Neural progenitor cell (in vitro differentiated cells): Measurements from ENCODE around the gene CEP131. TPM values are rescaled to one million over a fixed set of nuclear protein-coding genes. Genes with fewer than 3 reads are reported as not detected.

Source experiments
- DNase-seq: peaks from one replicate; pipeline ENCODE4 v3.0.0-alpha.2; 2016; ENCODE audit warnings: low spot score
- H2AFZ ChIP-seq: fragments of 200-600 bp; sonication (generic); replicated peaks from 2 replicates; pipeline ENCODE4 v1.6.1; 2016; ENCODE audit warnings: antibody characterized with exemption
- H3F3A ChIP-seq: fragments of 200-600 bp; sonication (generic); 2 replicates; pipeline ENCODE4 v1.6.1; 2016; ENCODE audit warnings: antibody characterized with exemption, low read depth
- H3K27ac ChIP-seq: fragments of 200-600 bp; sonication (generic); 2 replicates; pipeline ENCODE4 v1.5.1; 2016; ENCODE audit warnings: mild to moderate bottlenecking
- H3K27me3 ChIP-seq: fragments of 200-600 bp; sonication (generic); 2 replicates; pipeline ENCODE4 v1.6.1; 2016; ENCODE audit warnings: mild to moderate bottlenecking, moderate library complexity
- H3K36me3 ChIP-seq: fragments of 200-600 bp; sonication (generic); 2 replicates; pipeline ENCODE4 v1.5.1; 2016
- H3K4me1 ChIP-seq: fragments of 200-600 bp; sonication (generic); 2 replicates; pipeline ENCODE4 v1.6.1; 2016; ENCODE audit warnings: mixed run types
- H3K4me2 ChIP-seq: fragments of 200-600 bp; sonication (generic); 2 replicates; pipeline ENCODE4 v1.6.1; 2016
- H3K4me3 ChIP-seq: fragments of 200-600 bp; sonication (generic); 2 replicates; pipeline ENCODE4 v1.5.1; 2016
- H3K79me2 ChIP-seq: fragments of 200-600 bp; sonication (generic); 2 replicates; pipeline ENCODE4 v1.6.1; 2016; ENCODE audit warnings: low read depth
- H3K9ac ChIP-seq: fragments of 200-600 bp; sonication (generic); 2 replicates; pipeline ENCODE4 v1.6.1; 2016
- H3K9me3 ChIP-seq: fragments of 200-600 bp; sonication (generic); 2 replicates; pipeline ENCODE4 v1.5.1; 2016; ENCODE audit warnings: low read depth
- H4K20me1 ChIP-seq: fragments of 200-600 bp; sonication (generic); 2 replicates; pipeline ENCODE4 v1.6.1; 2016; ENCODE audit warnings: low read depth
- H3K27ac Mint-ChIP-seq: 3 replicates; pipeline ENCODE4 v1.8.0; 2021; ENCODE audit warnings: mixed read lengths
- H3K27me3 Mint-ChIP-seq: 2 replicates; pipeline ENCODE4 v1.8.0; 2022; ENCODE audit warnings: low read depth, mild to moderate bottlenecking, inconsistent platforms, moderate library complexity, mixed read lengths; ENCODE audit not compliant: insufficient read depth
- H3K36me3 Mint-ChIP-seq: 3 replicates; pipeline ENCODE4 v1.8.0; 2021; ENCODE audit warnings: mixed read lengths
- H3K4me1 Mint-ChIP-seq: 3 replicates; pipeline ENCODE4 v1.8.0; 2021; ENCODE audit warnings: mixed read lengths
- H3K4me3 Mint-ChIP-seq: 3 replicates; pipeline ENCODE4 v1.8.0; 2021; ENCODE audit warnings: mild to moderate bottlenecking, moderate library complexity, mixed read lengths
- H3K9me3 Mint-ChIP-seq: 3 replicates; pipeline ENCODE4 v1.8.0; 2020; ENCODE audit warnings: mixed read lengths
- CTCF ChIP-seq: fragments of 200-600 bp; sonication (generic); IDR thresholded peaks from 2 replicates; pipeline ENCODE4 v1.5.1; 2017; ENCODE audit warnings: antibody characterized with exemption, mild to moderate bottlenecking
- EZH2 ChIP-seq: fragments of 200-600 bp; sonication (generic); IDR thresholded peaks from 2 replicates; pipeline ENCODE4 v1.6.1; 2017; ENCODE audit warnings: antibody characterized with exemption, mild to moderate bottlenecking, moderate library complexity
- EZH2phosphoT487 ChIP-seq: fragments of 200-600 bp; sonication (generic); IDR thresholded peaks from 2 replicates; pipeline ENCODE4 v1.6.1; 2017; ENCODE audit warnings: antibody characterized with exemption
- total RNA-seq: library from RNA; depleted of rRNA; stranded (reverse); fragments of >200 nt; gene quantifications from 2 replicates; pipeline ENCODE4 v1.2.3, GENCODE V29; 2015; ENCODE audit warnings: low replicate concordance

CEP131 gene
- total RNA-seq, 1 donor from 2014 or later, result 7.7 TPM

DNA sequence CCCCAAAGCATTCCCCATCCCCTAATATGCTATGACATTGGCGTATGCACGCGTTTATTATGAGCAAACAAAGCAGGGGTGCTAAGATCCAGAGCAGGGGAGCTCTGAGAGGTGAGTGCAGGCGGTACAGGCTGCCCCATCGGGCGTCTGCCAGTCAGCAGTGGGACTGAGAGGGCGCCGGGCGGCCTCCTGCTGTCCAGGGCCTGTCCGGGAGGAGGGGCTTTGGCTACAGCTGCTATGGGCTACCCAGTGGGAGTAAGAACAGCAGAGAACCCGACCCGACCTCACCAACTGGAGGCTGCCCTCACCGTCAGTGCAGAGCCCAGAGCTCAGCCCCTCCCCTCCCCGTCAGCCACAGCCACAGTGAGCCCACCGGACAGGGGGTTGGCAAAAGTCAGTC, 38.2 kb downstream of the CEP131 start:
- no peak overlapping the region for H3K4me3 ChIP-seq
- H3K9me3 Mint-ChIP-seq, result no peaks in the 10 kb centered on the region
- H3K4me2 ChIP-seq, result no peak overlapping the region
- H4K20me1 ChIP-seq, result no peaks in the 10 kb centered on the region
- no peak for TF ChIP-seq CTCF
- no peak for TF ChIP-seq EZH2
- no peak for TF ChIP-seq EZH2phosphoT487
- peak; percentile 66 for DNase-seq
- no peak overlapping the region for H3K27ac ChIP-seq
- H3F3A ChIP-seq, result peaks cover 5% of the 10 kb centered on the region
- peaks cover 8% of the 10 kb centered on the region for H3K4me1 ChIP-seq
- no peak overlapping the region for H2AFZ ChIP-seq
- H3K36me3 ChIP-seq, result no peaks in the 10 kb centered on the region
- no peaks in the 10 kb centered on the region for H3K36me3 Mint-ChIP-seq
- no peaks in the 10 kb centered on the region for H3K4me1 Mint-ChIP-seq
- H3K9ac ChIP-seq, result no peak overlapping the region
- no peak overlapping the region for H3K27ac Mint-ChIP-seq
- H3K9me3 ChIP-seq, result no peaks in the 10 kb centered on the region
- H3K4me3 Mint-ChIP-seq, result no peak overlapping the region
- no peaks in the 10 kb centered on the region for H3K79me2 ChIP-seq
- peaks cover 7% of the 10 kb centered on the region for H3K27me3 Mint-ChIP-seq
- no peaks in the 10 kb centered on the region for H3K27me3 ChIP-seq

GRCh38 chr17:81183807-81184206, 39.0 kb downstream of the CEP131 start:
- no peaks in the 10 kb centered on the region for H3K36me3 Mint-ChIP-seq
- no peak overlapping the region for H3K4me3 Mint-ChIP-seq
- H2AFZ ChIP-seq, result no peak overlapping the region

DNA sequence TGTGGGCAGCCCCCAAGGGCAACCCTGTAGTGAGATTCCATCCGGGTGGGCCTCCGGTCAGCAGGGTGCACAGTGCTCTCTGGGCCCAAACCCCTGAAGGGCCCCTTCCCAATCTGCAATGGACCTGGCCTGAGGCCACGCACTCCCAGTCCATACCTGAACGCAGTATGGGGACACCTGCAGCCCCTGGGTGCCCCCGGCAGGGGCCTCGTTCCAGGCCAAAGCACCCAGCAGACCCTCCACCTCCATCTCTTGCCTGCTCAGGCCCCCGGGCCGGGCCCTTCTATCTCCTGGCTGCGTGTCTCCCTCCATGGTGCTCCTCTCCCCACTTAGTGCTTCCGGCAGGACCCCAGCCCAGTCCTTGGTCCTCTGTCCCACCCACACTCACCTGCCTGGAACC, 39.4 kb downstream of the CEP131 start:
- no peak for TF ChIP-seq EZH2
- no peak overlapping the region for H3K27ac Mint-ChIP-seq
- Histone ChIP-seq H3K4me2 (no peak overlapping the region), H3K4me3 (no peak overlapping the region), H3K27ac (no peak overlapping the region), H2AFZ (no peak overlapping the region), H3K79me2 (no peaks in the 10 kb centered on the region), H3K9me3 (no peaks in the 10 kb centered on the region), H3F3A (peaks cover 5% of the 10 kb centered on the region), H3K9ac (no peak overlapping the region), H4K20me1 (no peaks in the 10 kb centered on the region), H3K27me3 (no peaks in the 10 kb centered on the region), H3K4me1 (peaks cover 8% of the 10 kb centered on the region), H3K36me3 (no peaks in the 10 kb centered on the region)
- no peak overlapping the region for H3K4me3 Mint-ChIP-seq
- H3K27me3 Mint-ChIP-seq, result peaks cover 7% of the 10 kb centered on the region
- no peaks in the 10 kb centered on the region for H3K36me3 Mint-ChIP-seq
- no peak for DNase-seq
- H3K9me3 Mint-ChIP-seq, result no peaks in the 10 kb centered on the region
- no peaks in the 10 kb centered on the region for H3K4me1 Mint-ChIP-seq

More at GRCh38 chr17:81183807-81184206, 39.0 kb downstream of the CEP131 start:
- Mint-ChIP-seq H3K9me3 (no peaks in the 10 kb centered on the region), H3K27me3 (peaks cover 7% of the 10 kb centered on the region), H3K4me1 (no peaks in the 10 kb centered on the region), H3K27ac (peak overlapping the region; percentile 46)
- no peaks in the 10 kb centered on the region for H3K79me2 ChIP-seq
- H3K4me2 ChIP-seq, result no peak overlapping the region
- H3K36me3 ChIP-seq, result no peaks in the 10 kb centered on the region
- no peaks in the 10 kb centered on the region for H3K27me3 ChIP-seq
- no peak overlapping the region for H3K9ac ChIP-seq
- no peak for TF ChIP-seq EZH2phosphoT487
- TF ChIP-seq CTCF, result no peak
- no peak for TF ChIP-seq EZH2
- peaks cover 8% of the 10 kb centered on the region for H3K4me1 ChIP-seq
- no peak overlapping the region for H3K4me3 ChIP-seq
- H3F3A ChIP-seq, result peaks cover 5% of the 10 kb centered on the region
- no peaks in the 10 kb centered on the region for H3K9me3 ChIP-seq
- no peak overlapping the region for H3K27ac ChIP-seq
- DNase-seq, result no peak
- no peaks in the 10 kb centered on the region for H4K20me1 ChIP-seq

DNA sequence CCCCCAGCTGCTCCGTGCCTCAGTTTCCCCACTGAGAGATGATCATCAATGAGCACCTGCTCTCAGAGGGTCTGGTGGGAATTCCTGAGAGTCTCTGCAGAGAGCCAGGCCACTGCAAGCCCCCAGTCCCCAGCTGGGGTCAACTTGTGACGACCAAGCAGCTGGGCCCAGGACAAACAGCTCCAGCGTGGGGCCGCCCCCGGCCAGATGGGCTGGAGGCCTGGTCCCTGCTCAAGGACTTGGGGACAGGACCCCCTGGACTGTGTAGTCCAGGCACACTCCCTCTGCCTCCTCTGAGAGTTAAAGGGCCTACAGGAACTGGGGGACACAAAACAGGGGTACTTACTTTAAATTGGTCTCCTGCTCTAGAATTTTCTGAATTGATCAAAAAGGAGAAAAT, 40.2 kb downstream of the CEP131 start:
- peaks cover 8% of the 10 kb centered on the region for H3K4me1 ChIP-seq
- no peak for DNase-seq
- no peaks in the 10 kb centered on the region for H3K4me1 Mint-ChIP-seq
- H3K79me2 ChIP-seq, result no peaks in the 10 kb centered on the region
- H3K4me3 Mint-ChIP-seq, result no peak overlapping the region
- H3K36me3 Mint-ChIP-seq, result no peaks in the 10 kb centered on the region
- H3K9me3 Mint-ChIP-seq, result no peaks in the 10 kb centered on the region
- H4K20me1 ChIP-seq, result no peaks in the 10 kb centered on the region
- H3K27ac ChIP-seq, result no peak overlapping the region
- no peak overlapping the region for H3K9ac ChIP-seq
- no peaks in the 10 kb centered on the region for H3K9me3 ChIP-seq
- H2AFZ ChIP-seq, result no peak overlapping the region
- no peaks in the 10 kb centered on the region for H3K27me3 ChIP-seq
- no peak overlapping the region for H3K27ac Mint-ChIP-seq
- H3K4me2 ChIP-seq, result no peak overlapping the region
- no peak overlapping the region for H3K4me3 ChIP-seq
- peaks cover 7% of the 10 kb centered on the region for H3K27me3 Mint-ChIP-seq
- no peaks in the 10 kb centered on the region for H3K36me3 ChIP-seq
- TF ChIP-seq EZH2phosphoT487 (no peak), CTCF (no peak), EZH2 (no peak)
- peaks cover 5% of the 10 kb centered on the region for H3F3A ChIP-seq
